ENCODE measurements around the gene NPEPPS.

- TF ChIP-seq CTCF (IDR thresholded peaks at IDR 0.05; ENCODE audit: insufficient read depth, low read length, poor library complexity, severe bottlenecking) (no peak), EZH2phosphoT487 (conservative IDR thresholded peaks at IDR 0.05; ENCODE audit: low read length) (no peak)
Measured at GRCh38 chr17:47607481-47607880, 76.6 kb downstream of the NPEPPS start.

Data from SU-DHL-6 (cell line).